Fibroblast of lung (primary cell): ENCODE data around the gene MTMR6.

ENCODE experiments used
- CTCF ChIP-seq, 2 donors: IDR thresholded peaks in 1 of 2; conservative IDR thresholded peaks in 1 of 2; 1 replicate in 1 of 2; 2 replicates in 1 of 2; pipeline ENCODE4 v1.5.1; 2011 to 2012; ENCODE audit warnings: low read length in 2 of 2, control low read depth in 1 of 2, inconsistent platforms in 1 of 2, low read depth in 1 of 2, mild to moderate bottlenecking in 1 of 2
- EZH2 ChIP-seq: IDR thresholded peaks from 2 replicates; pipeline ENCODE4 v1.5.1; 2012; ENCODE audit warnings: low read length, control low read depth, mild to moderate bottlenecking; ENCODE audit errors: missing control alignments

DNA sequence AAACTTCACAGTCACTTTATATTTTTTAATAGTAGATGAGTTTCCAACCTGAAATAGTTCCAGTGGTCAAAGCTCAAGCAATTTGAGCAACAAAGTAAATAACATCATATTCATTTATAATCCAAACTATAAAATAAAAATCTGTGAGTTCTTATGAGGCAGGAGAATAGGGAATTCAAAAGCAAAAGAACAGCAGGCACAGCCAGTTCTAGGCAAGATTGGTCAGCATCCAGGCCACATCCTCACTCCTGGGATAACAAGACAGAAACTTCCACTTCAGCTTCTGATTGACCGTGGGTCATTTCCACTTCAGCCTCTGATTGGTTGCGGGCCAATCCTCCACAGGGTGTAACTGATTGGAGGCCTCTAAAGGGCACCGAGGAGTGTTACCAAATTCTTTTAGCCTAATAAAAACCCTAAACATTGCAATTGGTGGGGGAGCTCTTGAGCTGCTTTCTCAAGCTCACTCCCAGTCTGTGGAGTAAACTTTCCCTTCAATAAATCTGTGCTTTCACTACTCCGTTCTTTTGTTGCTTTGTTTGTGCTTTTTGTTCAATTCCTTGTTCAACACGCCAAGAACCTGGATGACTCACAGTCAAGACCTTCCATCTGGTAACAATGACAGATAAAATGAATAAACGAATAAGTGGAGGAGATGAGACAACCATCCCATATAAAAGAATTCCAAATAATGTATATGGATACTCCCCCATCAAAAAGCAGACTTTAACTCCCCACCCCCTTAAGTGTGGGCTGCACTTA lies 72.6 kb downstream of the MTMR6 start:
- TF ChIP-seq CTCF (conservative IDR thresholded peaks at IDR 0.05 in 1 of 2, IDR thresholded peaks at IDR 0.05 in 1 of 2; ENCODE audit: low read depth in 1 of 2, low read length in 2 of 2) (peak in 1 of 2 donors; percentile 4), EZH2 (no peak)
